ENCODE data around the gene WWOX. TPM values are rescaled to one million over a fixed set of nuclear protein-coding genes. Genes with fewer than 3 reads are reported as not detected.

WWOX gene
- total and polyA plus RNA-seq, 2 of the 13 experiments (the other 11 are each of a cell fraction or from before 2014, with no cell fraction given) = 9.1 to 37.4 TPM

DNA sequence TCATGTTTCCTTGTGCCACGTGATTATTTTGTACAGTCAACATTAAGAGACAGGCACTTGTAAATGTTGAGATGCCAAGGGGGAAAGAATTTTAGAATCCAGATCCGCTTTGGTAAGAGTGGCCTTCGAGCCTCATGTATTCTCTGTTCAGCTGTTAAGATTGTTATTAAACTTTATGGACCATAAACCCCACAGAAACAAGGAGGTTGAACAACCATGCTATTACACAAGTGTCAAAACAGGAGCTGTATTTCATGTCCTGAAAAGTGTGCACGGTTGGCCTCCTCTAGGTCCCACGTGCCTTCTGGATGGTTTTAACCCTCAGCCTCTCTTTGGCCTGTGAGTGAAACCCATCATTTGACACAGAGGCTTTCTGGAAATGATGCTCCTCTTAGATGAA, 809.8 kb downstream of the WWOX start:
- no peaks in the 10 kb centered on the region for H3K79me2 ChIP-seq (ENCODE audit: insufficient read depth, low read length)
- no TSS peak for BruUV-seq (replicated peaks)
- H2AFZ ChIP-seq (ENCODE audit: low read length) = no peak overlapping the region
- intact Hi-C loops (cut with micrococcal nuclease; ENCODE audit: unreplicated experiment) = no loop called here
- no peaks in the 10 kb centered on the region for H3K4me1 ChIP-seq (ENCODE audit: insufficient read depth, low read length)
- in situ Hi-C loops (cut with HindIII; ENCODE audit: extremely low pct_ligation_motif_present, low pct_unique_long_range_greater_than_20kb) = no loop called here
- CTCF ChIA-PET (ENCODE audit: low intra/inter-chr PET ratio, low total read pairs) = no interaction called here
- POLR2A ChIA-PET = no interaction called here
- no peak overlapping the region for H3K4me3 ChIP-seq (replicated peaks in 1 of 3; ENCODE audit: insufficient read depth in 1 of 3, low read depth in 2 of 3, low read length in 3 of 3)
- no peaks in the 10 kb centered on the region for H3K27me3 ChIP-seq (ENCODE audit: control insufficient read depth in 1 of 2, insufficient read depth in 2 of 2, low read length in 2 of 2)
- ATAC-seq (no peak), FAIRE-seq (no peak), DNase-seq (ENCODE audit: low spot score) (no peak)
- no peaks in the 10 kb centered on the region for H3K9me3 ChIP-seq (ENCODE audit: low read length)
- H3K27ac ChIP-seq (ENCODE audit: extremely low read length, insufficient read depth, low read length) = no peak overlapping the region
- H3K36me3 ChIP-seq (replicated peaks in 1 of 2; ENCODE audit: control insufficient read depth in 1 of 2, insufficient read depth in 2 of 2, low read length in 2 of 2) = no peaks in the 10 kb centered on the region
- TF ChIP-seq HOXA7 (CRISPR knock-in tag; IDR thresholded peaks at IDR 0.05) (no peak), ATF1 (CRISPR knock-in tag; IDR thresholded peaks at IDR 0.05) (no peak), ZNF282 (IDR thresholded peaks at IDR 0.05; ENCODE audit: partially characterized antibody) (no peak)
- TF ChIP-seq, protein P1, sequence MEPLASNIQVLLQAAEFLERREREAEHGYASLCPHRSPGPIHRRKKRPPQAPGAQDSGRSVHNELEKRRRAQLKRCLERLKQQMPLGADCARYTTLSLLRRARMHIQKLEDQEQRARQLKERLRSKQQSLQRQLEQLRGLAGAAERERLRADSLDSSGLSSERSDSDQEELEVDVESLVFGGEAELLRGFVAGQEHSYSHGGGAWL (CRISPR knock-in tag; IDR thresholded peaks at IDR 0.05) = no peak
- TF ChIP-seq, protein P2, sequence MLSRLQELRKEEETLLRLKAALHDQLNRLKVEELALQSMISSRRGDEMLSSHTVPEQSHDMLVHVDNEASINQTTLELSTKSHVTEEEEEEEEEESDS (CRISPR knock-in tag; IDR thresholded peaks at IDR 0.05; ENCODE audit: borderline replicate concordance) = no peak
- H3K4me2 ChIP-seq (ENCODE audit: low read depth, low read length) = no peak overlapping the region
- H3K9ac ChIP-seq (ENCODE audit: insufficient read depth, low read depth, low read length) = no peak overlapping the region
- WGBS (ENCODE audit: low lambda C conversion rate) = 43% methylated on average over 5 of the region's 5 CpGs
- no peaks in the 10 kb centered on the region for H4K20me1 ChIP-seq (ENCODE audit: insufficient read depth, low read length)

DNA sequence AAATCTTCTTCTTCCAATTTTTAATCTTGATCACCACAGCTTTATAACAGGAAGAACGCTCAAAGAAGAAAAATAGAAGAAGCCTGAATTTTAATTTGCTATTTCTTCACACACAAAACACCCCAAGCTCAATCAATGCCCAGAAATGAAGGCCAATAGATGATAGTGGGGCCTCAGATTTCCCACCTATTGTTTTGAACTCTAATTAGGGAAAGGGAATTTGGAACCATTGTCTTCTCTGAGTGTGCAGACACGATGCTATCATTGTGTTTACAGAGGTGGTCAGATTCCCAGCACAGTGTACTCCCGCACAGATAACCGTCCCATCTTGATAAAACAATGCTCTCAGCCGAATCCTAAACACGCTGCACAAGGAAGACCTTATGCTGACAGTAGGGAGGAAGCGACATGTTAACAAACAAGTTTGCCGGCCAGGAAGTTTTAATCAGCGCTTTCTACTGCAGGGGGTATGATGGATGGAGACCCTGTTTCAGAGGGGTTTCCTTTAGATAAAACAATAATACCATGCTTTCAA, 816.4 kb downstream of the WWOX start:
- in situ Hi-C loops (cut with HindIII; ENCODE audit: extremely low pct_ligation_motif_present, low pct_unique_long_range_greater_than_20kb) = no loop called here
- Histone ChIP-seq H3K9me3 (ENCODE audit: low read length) (0 out of 2 replicates have a peak, but pooled peaks cover 7% of the 10 kb centered on the region), H3K79me2 (ENCODE audit: insufficient read depth, low read length) (no peaks in the 10 kb centered on the region), H4K20me1 (ENCODE audit: insufficient read depth, low read length) (no peaks in the 10 kb centered on the region), H3K4me3 (replicated peaks in 1 of 3; ENCODE audit: insufficient read depth in 1 of 3, low read depth in 2 of 3, low read length in 3 of 3) (no peak overlapping the region), H3K36me3 (replicated peaks in 1 of 2; ENCODE audit: control insufficient read depth in 1 of 2, insufficient read depth in 2 of 2, low read length in 2 of 2) (no peaks in the 10 kb centered on the region), H2AFZ (ENCODE audit: low read length) (no peak overlapping the region), H3K4me1 (ENCODE audit: insufficient read depth, low read length) (no peaks in the 10 kb centered on the region), H3K9ac (ENCODE audit: insufficient read depth, low read depth, low read length) (no peak overlapping the region), H3K27me3 (ENCODE audit: control insufficient read depth in 1 of 2, insufficient read depth in 2 of 2, low read length in 2 of 2) (no peaks in the 10 kb centered on the region), H3K27ac (ENCODE audit: extremely low read length, insufficient read depth, low read length) (no peak overlapping the region), H3K4me2 (ENCODE audit: low read depth, low read length) (no peak overlapping the region)
- CTCF ChIA-PET (ENCODE audit: low intra/inter-chr PET ratio, low total read pairs) = no interaction called here
- DNase-seq (ENCODE audit: low spot score) (no peak), ATAC-seq (no peak), FAIRE-seq (no peak)
- intact Hi-C loops (cut with micrococcal nuclease; ENCODE audit: unreplicated experiment) = no loop called here
- POLR2A ChIA-PET = no interaction called here
- whole genome bisulfite sequencing (ENCODE audit: low lambda C conversion rate) = 33% methylated on average over 9 of the region's 9 CpGs
- BruUV-seq (replicated peaks) = no TSS peak
- TF ChIP-seq MYC (CRISPR knock-in tag; IDR thresholded peaks at IDR 0.05; ENCODE audit: borderline replicate concordance) = no peak
- TF ChIP-seq GZF1 (CRISPR knock-in tag; IDR thresholded peaks at IDR 0.05) = no peak
- TF ChIP-seq, protein P3, sequence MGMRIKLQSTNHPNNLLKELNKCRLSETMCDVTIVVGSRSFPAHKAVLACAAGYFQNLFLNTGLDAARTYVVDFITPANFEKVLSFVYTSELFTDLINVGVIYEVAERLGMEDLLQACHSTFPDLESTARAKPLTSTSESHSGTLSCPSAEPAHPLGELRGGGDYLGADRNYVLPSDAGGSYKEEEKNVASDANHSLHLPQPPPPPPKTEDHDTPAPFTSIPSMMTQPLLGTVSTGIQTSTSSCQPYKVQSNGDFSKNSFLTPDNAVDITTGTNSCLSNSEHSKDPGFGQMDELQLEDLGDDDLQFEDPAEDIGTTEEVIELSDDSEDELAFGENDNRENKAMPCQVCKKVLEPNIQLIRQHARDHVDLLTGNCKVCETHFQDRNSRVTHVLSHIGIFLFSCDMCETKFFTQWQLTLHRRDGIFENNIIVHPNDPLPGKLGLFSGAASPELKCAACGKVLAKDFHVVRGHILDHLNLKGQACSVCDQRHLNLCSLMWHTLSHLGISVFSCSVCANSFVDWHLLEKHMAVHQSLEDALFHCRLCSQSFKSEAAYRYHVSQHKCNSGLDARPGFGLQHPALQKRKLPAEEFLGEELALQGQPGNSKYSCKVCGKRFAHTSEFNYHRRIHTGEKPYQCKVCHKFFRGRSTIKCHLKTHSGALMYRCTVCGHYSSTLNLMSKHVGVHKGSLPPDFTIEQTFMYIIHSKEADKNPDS (CRISPR knock-in tag; IDR thresholded peaks at IDR 0.05) = no peak
- no peak for TF ChIP-seq ASH2L (IDR thresholded peaks at IDR 0.05; ENCODE audit: insufficient read length, low read depth, low read length)
- no peak for TF ChIP-seq SP5 (CRISPR knock-in tag; IDR thresholded peaks at IDR 0.05; ENCODE audit: borderline replicate concordance, low read depth)
- no peak for TF ChIP-seq MIER2 (CRISPR knock-in tag; IDR thresholded peaks at IDR 0.05)
- no peak for TF ChIP-seq CEBPG (CRISPR knock-in tag; IDR thresholded peaks at IDR 0.05)
- TF ChIP-seq, protein P4, sequence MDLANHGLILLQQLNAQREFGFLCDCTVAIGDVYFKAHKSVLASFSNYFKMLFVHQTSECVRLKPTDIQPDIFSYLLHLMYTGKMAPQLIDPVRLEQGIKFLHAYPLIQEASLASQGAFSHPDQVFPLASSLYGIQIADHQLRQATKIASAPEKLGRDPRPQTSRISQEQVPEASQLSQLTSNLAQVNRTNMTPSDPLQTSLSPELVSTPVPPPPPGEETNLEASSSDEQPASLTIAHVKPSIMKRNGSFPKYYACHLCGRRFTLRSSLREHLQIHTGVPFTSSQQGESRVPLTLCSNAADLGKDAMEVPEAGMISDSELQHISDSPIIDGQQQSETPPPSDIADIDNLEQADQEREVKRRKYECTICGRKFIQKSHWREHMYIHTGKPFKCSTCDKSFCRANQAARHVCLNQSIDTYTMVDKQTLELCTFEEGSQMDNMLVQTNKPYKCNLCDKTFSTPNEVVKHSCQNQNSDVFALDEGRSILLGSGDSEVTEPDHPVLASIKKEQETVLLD (CRISPR knock-in tag; IDR thresholded peaks at IDR 0.05; ENCODE audit: low read depth) = no peak
- TF ChIP-seq, protein P5, sequence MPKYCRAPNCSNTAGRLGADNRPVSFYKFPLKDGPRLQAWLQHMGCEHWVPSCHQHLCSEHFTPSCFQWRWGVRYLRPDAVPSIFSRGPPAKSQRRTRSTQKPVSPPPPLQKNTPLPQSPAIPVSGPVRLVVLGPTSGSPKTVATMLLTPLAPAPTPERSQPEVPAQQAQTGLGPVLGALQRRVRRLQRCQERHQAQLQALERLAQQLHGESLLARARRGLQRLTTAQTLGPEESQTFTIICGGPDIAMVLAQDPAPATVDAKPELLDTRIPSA (CRISPR knock-in tag; IDR thresholded peaks at IDR 0.05; ENCODE audit: borderline replicate concordance) = no peak
- TF ChIP-seq KDM6A (CRISPR knock-in tag; IDR thresholded peaks at IDR 0.05; ENCODE audit: low read depth) = no peak
